Stimulated activated CD4-positive, alpha-beta T cell treated with anti-CD3 and anti-CD28 coated beads, Interleukin-4, amount 100 ng/mL, for 1 hour (primary cell): ENCODE measurements around the gene SNX7.

Source experiments
- DNase-seq: peaks from one replicate; pipeline ENCODE4 v3.0.0-alpha.2; 2020

Gene SNX7

DNA sequence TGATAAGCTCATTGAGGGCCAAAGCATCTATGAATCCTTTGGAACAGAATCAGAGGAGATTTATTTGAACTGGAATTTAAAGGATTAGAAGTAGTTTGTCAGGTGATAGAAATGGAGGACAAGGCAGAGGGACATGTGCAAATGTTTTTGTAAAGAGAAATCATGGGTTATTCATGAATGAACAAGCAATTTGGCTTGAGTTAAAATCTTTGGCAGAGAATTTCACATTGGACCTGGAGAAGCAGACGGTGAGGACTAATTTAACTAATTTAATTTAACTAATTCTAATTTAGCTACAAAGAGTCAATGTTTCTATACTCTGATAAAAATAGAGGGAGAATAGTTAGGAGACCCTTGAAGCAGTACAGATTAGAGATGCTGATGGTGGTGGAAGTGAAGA lies 36.3 kb downstream of the SNX7 start:
- DNase-seq, result no peak

DNA sequence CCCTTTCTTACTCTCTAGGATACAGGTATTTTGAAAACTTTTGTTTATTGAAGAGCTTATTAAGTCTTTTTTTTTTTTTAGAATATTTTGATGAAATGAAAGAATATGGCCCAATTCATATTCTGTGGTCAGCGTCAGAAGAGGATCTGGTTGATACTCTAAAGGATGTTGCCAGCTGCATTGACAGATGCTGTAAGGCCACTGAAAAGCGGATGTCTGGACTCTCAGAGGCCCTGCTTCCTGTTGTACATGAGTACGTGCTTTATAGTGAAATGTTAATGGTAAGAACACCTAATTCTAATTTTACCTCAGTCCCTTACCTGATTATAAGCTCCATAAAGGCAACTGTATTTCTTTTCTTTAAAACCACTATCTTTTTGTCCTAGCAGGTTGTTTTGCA lies 37.1 kb downstream of the SNX7 start:
- DNase-seq, result no peak

DNA sequence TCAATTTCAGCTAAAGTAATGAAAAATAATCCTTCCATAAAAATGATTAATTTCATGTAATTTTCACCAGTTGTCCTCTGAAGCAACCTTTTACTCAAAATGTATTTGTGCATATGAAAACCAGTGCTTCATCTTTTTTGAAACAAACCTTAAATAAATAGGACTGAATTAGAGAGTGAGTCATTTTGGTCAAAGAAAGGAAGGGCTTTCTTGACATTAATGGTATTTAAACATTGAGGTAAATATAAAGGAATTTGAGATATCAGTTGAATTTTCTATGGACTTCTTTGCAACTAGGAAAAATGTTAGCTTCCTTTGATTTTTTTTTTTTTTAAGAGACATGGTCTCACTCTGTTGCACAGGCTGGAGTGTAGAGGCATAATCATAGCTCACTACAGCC lies 38.7 kb downstream of the SNX7 start:
- no peak for DNase-seq

DNA sequence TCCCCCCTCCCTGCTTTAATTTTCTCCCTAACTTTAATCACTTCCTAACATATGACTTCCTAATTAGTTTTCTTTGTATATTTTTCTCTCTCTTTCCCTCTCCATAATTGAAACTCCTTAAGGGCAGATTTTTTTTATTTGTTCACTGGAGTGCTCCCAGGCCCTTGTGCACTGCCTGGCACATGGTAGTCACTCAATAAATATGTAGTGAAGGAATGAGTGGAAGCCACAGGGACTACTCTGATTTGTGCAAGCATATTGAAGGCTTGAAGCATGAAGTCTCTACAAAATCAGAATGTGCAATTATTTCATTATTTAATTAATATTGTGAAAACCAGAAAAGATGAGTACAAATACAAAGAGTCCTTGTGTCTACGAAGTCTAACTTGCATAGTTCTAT lies 41.5 kb downstream of the SNX7 start:
- DNase-seq, result no peak

DNA sequence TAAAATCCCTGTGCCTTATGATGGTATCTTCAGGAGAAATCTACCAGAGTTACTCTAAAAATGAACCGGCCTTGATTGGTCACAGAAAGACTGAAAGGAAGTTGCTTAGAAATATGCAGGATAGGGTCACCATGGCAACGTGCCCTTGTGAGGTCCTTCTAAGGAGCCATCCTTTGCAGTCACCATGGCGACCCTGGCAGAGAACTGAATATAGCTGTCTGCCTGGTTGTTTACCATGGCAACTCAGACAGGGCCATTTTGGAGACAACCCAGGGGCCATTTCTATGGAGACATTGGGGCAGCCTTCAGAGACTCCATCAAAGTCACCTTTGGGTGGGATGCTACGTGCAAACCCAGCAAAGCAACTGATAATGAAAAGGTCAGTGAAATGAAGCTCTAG lies 43.0 kb downstream of the SNX7 start:
- DNase-seq, result no peak

DNA sequence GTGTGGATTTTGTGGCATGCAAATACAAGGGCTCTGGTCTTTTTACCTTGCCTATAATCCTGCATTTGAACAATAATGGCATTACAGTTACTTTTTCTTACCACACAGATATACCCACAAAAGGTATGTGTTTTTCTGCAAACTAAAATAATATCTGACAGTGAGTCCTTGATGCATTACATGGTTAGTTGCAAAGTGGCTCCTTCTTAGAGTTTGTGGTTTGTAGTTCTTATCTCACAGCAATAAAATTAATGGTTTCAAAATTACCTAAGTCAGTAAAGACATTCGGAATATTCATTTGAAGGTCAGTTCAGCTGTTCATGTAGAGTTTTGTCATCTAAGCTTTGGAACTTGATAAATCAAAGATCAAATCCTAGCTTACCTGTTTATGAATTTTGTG lies 43.5 kb downstream of the SNX7 start:
- no peak for DNase-seq

DNA sequence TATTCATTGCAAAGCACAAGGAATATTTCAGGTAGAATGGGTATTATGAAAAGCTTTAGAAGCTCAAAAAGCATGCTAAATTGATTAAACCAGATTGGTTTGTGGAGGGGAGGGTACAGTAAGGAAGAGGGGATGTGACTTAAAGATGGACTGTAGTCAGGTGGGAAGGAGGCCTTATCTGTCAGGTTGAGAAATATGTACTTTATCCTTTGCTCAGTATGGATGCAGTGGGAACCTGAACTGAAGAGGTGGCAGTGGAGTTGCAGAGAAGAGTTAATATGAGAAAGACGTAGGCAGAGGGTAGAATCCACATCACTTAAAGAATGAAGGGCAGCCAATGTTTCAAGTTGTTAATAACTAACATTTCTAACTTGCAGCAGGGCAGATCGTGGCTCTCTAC lies 44.1 kb downstream of the SNX7 start:
- DNase-seq, result no peak

DNA sequence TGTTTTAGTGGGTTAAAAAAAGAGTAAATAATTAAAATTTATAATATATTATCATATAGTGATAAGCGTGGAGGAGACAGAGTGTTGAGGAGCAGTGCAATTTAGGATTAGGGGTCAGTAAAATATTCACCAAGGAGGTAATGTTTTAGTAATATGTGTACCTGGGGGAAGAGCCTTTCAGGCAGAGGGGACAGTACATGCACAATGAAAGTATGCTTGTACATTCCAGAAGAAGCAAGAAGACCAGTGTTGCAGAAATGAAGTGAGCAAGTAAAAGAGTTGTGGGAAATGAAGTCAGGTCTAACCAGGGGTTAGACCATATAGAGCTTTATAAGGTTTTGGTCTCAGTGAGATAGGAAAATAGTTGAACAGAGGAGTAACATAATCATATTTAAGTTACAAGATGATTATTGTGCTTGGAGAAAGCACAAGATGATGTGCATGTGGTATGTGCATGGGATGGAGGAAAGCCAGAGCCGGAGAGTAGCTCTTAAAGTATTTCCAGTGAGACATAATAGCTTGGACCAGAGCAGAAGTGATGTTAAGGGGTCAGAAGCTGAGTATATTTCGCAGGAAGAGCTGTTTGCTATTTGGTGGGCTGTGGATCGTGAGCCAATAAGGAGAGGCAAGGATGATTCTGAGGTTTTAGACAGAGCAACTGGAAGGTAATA lies 44.8 kb downstream of the SNX7 start:
- DNase-seq, result no peak

DNA sequence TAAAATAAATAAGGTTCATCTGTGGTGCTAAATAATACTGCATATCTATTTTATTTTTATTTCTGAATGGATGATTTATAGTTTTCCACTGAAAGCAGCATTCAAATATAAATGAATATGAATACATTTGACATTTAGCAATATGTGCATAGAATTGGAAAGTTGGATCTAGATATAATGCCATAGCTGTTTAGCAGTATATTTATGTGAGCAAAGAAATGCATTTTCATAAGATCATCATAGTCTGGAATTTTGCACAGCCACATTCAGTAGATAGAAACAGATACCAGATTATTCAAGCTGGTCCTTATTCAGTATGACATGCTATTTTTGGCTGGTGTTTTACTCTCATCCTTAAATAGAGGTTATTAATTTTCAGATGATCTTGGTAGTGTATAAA lies 46.0 kb downstream of the SNX7 start:
- no peak for DNase-seq

DNA sequence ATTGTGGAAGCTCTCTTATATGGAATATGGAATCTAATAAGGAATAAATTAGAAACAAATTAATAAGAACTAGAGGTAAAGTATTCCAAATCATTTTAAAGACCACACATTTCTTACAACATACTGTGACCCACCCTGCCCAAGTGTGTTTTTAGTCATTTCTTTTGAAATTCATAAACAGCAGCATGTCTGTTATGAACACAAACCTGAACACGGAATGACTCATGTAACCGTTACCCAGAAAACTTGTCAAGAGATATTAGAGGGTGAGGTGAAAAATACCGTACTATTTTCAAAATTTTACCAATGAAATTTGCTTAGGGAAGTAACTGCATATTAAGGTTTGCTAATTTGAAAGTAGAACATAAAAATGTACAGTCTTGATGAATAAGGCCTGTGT lies 48.4 kb downstream of the SNX7 start:
- no peak for DNase-seq

DNA sequence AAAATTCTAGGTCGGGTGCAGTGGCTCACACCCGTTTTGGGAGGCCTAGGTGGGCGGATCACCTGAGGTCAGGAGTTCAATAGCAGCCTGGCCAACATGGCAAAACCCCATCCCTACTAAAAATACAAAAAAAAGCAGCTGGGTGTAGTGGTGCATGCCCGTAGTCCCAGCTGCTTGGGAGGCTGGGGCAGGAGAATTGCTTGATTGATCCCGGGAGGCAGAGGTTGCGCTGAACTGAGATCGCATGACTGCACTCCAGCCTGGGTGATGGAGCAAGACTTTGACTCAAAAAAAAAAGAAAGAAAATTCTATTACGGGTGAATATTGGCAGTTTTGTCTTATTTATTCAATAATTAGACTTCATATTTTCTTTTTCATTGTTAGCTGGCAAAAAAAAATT lies 62.1 kb downstream of the SNX7 start:
- no peak for DNase-seq

DNA sequence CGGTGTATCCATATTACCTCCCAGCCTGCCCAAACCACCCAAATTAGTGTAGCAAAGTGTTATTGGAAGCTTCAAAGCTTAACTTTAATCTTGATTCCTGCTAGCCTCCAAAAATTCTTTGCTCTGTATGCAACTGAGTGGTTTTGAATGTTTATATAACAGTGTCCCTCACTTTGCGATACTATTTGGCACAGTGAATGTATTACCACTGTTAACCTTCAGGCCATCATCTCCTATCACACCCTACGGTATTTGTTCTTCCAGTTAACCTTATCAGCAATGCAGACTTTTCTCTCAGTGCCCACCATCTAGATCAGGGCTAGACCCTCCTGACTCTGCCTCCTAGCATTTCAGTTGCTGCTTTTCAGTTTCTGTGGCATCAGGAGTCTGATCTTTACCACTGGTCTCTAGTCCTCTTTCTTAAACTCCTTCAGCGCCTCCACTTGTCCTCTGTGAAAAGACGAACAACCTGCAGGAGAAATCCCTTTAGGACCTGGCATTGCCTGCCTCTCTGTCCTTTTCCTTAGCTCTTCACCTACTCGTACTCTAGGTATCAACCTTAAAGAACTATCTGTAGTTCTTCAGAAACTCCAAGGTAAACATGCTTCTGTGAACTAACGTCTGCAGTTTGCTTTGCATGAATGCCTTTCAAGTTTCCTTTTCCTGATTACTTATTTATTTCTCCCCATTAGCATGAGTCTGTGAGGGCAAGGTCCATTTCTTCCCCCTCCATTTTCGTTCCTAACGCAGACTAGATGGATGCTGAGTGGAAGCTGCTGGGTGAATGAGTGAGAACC lies 71.7 kb downstream of the SNX7 start:
- DNase-seq, result no peak

DNA sequence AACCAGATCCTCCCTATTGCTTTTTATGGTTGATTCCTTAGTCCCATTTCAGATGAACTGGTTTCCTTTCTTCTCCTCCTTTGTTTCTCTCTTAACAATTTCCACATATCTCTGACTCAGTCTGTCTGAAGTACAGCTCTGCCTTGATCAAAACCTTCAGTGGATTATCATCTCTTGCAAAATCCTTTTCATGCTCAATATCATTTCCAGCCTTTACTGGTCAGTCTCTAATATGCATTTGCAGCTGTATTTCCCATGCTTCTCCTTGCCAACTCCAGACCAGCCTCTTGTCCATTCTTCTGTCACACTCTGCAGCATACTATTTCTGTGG lies 72.2 kb downstream of the SNX7 start:
- no peak for DNase-seq

DNA sequence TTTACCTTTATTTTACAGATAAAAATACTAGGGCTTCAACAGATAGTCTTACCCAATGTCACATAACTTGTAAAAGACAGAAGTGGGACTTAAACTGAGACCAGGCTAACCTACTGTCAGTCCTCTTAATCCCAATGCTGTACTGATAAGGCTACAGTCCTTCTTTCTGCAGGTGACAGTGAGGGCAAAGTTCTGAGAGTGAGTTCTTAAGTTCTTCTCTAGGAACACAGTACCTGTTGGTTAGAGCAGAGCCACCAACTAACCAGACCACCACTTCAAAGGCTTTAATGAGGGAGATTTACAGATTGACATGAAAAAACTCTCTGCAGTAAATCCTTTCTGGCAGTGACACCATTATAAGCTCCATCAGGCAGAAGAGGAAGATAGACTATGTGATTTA lies 74.2 kb downstream of the SNX7 start:
- no peak for DNase-seq

DNA sequence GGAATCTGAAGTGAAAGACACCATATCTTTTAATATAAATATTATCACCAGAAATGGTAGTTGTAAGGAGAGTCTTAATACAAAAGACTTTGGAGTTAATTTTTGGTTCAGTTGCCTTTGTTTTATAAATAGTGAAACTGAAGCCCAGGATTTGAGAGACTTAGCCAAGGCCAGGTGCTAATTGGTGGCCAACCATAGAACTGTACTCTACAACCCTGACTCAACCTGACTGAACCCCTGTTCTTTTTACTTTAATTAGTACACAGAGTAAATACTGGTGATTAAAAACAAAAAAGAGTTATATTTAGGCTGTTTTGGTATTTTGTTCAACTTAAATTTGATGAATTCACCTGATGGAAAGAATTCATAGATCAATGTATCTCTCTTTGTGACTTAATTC lies 76.3 kb downstream of the SNX7 start:
- no peak for DNase-seq

DNA sequence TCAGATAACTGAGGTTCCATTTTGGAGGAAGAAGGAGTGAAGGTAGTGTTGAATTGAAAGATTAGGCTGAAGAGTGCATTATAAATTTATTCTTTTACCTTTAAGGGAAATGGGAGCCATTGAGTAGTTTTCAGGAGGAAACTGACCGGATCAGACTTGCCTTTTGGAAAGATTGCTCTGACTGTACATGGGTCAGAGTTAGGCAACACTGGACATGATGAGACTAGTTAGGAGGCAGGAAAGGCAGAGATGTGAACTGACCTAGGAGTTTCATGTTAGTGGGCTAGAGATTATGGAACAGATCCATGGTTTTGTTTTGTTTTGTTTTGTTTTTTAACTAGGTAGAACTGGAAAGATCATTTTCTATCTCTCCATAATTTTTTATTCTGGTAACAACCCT lies 78.2 kb downstream of the SNX7 start:
- DNase-seq, result no peak

DNA sequence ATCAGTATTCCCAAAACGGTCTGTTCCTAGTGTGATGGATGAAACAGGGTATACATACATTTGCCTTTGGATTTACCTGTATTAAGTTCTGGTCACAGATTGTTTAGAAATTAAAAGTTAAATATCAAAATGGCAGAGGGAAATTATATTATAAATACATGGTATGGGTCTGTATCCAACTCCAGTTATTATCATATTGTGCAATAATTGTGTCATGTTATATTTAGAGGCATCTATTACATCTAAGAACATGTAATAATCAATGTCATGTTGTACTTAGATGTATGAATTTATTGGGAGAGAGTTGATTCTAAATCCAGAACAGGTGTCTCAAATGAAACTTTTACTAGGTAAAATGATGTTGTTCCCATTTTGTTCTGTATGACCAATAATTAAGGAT lies 79.6 kb downstream of the SNX7 start:
- no peak for DNase-seq

DNA sequence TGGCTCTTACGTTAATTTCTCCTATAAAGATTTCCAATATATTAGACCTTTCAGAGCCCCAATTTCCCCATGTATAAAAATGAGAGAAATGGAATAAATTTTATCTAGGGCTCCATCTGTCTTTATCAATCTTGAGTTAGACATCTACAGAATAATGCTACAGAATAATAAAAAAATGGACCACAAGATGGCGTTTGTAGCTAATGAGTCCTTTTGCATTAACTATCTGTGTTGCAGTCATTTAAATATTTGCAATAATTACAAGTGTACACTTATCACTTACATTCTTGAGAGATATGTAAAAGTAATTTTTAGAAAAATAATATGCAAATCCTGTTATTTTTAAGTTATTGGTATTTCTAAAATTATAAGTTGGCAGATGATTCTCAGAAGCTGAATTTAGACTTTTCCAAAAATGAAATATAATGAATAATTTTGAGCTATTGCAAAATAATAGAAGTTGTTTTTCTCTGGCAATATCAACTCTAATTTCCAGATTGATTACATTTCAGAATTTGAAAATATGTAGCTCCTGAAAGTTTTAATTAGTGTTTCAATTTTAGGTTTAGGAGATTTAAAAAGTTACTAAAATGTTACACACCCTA lies 87.7 kb downstream of the SNX7 start:
- no peak for DNase-seq

DNA sequence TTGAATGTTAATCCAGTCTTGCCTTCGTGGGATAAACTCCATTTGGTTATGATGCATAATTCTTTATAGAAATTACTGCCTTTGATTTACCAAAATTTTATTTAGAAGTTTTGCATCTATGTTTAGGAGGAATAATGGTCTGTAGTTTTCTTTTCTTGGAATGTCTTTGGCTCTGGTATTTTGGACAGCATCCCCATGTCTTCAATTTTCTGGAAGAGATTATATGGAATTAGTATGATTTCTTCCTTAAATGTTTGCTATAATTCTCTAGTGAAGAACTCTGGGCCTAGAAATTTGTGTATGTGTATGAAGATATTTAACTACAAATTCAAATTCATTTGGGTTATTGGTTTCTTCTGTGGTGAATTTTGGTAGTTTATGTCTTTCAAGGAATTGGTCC lies 92.7 kb downstream of the SNX7 start:
- no peak for DNase-seq

DNA sequence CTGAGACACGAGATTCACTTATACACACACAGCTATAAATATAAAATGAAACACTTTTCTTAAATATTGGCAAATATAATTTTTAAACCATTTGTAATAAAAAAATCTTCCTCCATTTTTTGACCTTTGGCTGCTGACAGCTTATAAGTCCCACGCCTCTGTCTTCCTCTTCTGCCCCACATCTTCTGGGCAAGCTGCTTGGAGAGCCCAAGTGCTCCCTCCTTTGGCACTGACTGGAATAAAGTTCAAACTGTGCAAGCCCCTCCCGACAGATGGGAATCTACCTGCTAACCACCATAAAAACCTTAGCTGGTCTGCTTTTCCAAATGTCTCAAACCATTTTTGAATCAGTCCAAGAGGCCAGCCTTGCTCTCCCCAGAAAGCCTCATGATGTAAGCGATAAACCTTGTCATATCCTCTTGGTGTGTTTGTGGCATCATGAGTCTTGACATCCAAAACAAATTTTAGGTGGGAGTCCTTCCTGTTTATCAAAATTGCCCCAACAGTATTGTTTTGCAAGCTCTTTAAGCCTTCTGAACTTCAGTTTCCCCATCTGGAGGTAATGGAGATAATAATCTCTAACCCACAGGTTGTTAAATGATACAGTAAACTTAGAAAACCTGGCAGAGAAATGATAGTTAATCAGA lies 99.8 kb downstream of the SNX7 start:
- DNase-seq, result no peak

DNA sequence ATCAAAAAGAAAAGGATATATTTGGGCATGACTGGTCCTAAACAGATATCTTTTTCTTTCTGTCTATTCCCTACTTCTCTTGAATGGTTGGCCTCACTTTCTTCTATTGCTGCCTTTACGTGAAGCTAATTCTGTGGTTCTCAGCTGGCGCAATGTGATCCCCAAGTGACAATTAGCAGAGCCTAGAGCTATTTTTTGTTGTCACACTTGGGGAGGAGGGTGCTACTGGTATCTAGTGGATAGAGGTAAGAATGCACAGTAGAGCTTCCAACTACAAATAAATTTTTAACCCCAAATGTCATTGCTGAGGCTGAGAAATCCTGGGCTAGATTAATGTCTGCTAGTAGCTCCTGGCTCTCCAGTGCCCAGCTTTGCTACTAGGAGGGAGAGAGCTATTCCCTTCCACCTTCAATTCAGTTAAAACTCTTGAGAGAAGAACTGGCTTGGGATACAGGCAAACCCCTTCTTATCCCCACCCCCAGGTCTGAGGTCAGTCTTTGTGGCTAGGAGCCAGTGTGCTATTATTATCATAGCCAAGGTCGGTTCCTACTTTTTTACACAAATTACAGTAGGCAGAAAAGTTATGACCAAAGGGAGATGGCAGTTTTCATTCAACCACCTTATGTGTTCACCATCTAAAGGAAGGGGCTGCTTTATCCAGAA lies 102.1 kb downstream of the SNX7 start:
- no peak for DNase-seq

DNA sequence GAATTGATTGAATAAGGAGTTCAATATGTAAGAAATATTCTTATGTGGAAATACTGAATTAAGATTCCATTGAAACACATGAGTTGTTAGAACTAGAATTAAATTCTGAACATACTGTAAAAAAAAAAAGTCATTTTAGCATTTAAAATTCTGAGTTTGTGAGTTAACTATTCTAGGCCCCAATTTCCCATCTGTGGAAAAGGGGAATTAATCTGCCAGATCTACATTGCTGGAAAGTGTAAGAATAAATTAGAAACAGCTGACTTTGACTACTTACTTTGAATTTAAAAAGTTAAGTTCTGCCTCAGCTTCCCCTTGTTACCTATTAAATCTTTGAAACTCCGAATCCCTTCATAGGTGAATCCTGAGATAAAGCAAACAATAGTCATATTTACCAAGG lies 103.0 kb downstream of the SNX7 start:
- no peak for DNase-seq

DNA sequence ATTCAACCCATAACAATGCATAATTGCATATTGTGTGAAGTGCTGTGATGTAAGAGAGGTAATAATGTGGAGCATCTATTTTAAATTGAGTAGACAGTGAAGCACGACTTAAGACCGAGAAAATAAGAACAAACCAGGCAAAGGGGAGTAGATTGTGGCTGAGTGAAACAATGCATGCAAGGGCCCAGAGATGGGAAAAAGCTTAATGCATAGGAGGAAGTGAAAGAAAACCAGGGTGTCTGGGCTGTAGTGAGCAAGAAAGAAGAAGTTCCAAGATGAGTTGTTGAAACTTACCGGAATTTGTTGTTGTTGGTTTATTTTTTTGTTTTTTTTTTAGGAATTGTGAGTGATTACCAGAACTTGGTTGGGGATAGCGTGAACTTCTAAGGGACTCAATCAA lies 104.7 kb downstream of the SNX7 start:
- no peak for DNase-seq

DNA sequence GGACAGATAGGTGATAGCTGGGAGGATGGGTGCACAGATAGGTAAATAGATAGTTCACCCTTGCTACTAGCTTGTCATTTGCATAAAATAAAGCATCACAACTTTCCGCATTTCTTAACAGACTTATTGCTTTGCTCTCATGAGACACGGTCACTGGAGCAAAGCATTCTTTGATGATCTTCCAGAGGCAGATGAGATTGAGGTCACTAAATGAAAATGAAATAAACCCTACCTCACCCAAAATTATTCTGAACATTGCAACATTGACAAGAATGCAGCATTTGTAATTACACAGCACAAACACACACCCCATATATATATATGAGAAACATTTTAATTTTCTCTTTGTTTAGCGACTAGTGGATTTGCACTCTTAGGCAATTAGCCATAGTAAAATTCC lies 107.6 kb downstream of the SNX7 start:
- no peak for DNase-seq
